GM18519 (cell line): ENCODE data around the gene SLC44A3.
"Not testable (repeated sequence)": the region's sequence is repeated elsewhere in the genome, so short reads cannot be mapped to it uniquely, and the experiment has no call there.

ENCODE experiments used
- ATAC-seq: cut with Tn5 transposase; IDR thresholded peaks from one replicate; pipeline ENCODE4 v1.9.1; 2021; ENCODE audit warnings: mild to moderate bottlenecking, moderate library complexity; ENCODE audit not compliant: unreplicated experiment, low FRiP score

SLC44A3 gene

DNA sequence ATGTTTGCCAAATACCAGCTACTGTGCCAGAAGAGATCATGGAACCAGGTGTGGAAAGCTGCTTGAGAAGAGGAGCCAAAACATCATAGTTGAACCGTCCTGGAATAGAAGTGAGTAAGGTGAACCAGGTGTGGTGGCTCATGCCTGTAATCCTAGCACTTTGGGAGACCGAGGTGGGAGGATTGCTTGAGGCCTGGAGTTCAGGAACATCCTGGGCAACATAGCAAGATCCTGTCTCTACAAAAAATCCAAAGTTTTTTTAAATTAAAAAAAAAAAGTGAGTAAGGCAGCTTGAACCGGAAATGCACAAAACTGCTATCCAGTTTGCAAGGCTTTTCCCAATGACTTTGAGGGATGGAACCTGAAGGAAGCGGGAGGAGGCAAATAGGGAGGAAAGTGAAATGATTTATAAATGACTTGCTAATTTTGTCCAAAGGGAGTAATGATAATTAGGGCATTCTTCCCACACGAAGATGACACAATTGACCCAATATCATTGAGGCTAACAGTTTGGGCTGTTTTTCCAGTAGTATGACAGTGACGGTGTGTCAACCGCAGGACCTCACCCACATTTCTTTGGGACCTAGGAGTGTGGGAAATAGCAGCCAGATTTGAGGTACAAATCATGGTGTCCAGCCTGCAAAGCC is 108.3 kb downstream of the SLC44A3 start:
- ATAC-seq, result no peak

DNA sequence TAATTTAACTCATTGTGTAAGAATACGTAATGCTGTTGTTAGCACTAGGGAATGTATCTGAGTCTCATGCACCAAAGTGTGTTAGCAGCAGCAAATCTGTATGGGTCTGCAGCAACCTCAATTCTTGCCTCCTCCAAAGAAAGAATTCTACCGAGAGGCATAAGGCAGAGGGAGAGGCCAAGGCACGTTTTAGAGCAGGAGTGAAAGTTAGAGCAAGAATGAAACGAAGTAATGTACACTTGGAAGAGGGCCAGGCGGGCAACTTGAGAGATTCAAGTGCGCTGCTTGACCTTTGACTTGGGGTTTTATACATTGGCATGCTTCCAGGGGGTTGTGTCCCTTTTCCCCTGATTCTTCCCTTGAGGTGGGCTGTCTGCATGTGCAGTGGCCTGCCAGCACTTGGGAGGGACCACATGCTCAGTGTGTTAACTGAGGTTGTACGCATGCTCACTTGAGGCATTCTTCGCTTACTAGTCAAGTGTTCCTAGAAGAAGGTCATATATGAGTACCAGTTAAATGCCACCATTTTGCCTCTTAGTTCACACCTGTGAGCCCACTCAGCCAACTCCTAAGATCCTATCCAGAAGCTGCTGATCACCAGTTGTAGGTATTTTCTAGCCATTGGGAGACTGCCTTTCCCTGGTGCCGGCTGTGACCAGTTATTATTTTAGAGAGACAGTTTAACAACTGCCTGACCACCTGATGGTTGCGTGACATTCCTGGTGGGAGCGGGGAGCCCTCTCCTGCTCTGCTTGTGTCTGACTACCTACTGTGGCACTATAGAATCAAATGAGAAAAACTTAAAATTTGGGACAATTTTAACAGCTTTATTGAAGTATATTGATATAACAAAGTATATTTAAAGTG is 109.4 kb downstream of the SLC44A3 start:
- ATAC-seq, result no peak

DNA sequence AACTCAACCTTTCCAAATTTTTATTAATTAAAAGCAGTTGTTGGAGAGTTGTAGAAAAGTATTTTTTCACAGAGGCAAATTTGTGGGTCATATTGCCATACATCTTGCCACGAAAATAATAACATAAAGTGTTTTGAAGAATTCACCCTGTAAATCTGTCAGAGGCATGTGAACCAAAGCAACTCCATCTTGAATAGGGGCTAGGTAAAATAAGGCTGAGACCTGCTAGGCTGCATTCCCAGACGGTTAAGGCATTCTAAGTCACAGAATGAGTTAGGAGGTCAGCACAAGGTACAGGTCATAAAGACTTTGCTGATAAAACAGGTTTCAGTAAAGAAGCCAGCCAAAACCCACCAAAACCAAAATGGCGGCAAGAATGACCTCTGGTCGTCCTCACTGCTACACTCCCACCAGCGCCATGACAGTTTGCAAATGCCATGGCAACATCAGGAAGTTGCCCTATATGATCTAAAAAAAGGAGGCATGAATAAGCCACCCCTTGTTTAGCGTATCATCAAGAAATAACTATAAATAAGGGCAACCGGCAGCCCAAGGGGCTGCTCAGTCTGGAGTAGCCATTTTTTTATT is 111.2 kb downstream of the SLC44A3 start:
- no peak for ATAC-seq

DNA sequence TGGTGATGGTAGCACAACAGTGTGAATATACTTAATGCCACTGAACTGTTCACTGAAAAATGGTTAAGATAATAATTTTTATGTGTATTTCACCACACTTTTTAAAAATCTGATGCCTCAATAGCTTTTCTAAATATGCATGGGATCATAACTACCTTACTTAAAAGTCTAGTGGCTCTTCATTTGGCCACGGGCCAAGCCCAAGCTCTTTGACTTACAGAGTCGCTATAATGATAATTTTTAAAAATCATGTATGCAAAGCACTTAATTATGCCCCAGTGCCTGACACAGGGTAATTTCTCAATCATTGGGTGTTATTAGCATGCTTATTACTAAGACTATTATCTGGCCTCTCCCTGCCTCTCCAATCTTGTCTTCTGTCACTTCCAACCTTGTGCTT is 114.4 kb downstream of the SLC44A3 start:
- no peak for ATAC-seq

DNA sequence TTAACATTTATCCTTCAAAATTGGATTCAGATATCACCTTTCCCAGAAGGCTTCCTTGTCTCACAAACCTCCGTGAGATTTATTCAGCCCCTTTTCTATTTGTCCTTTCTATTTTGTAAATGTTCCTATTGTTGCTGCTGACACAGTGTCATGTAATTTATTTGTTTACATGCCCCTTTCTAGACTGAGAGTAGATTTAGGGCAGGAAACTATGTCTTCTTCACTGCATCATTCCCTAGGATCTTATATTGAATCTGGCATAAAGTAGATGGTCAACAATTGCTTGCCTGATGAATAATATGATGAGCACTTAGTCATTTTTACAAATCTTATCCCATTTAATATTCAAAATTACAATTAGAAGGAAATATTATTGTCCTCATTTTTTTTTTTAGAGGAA is 114.9 kb downstream of the SLC44A3 start:
- ATAC-seq, result no peak

DNA sequence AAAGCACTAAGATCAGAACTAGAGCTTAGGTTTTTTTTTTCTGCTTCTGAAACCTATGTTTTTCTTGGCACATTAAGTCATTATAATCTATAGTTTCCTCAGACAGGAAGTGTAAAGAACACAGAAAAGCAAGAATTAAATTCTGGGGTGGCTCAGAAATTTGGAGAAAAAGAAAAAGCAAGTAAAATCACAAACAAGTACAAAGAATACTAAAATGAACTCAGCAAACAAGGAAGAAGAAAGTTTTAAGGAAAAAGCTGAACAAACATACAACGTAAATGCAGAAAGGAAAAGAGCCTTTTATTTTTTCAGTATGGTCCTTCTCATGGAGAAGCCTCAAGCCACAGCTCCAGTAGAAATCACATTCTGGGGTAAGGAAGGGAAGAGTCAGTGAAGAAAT is 115.3 kb downstream of the SLC44A3 start:
- no peak for ATAC-seq

DNA sequence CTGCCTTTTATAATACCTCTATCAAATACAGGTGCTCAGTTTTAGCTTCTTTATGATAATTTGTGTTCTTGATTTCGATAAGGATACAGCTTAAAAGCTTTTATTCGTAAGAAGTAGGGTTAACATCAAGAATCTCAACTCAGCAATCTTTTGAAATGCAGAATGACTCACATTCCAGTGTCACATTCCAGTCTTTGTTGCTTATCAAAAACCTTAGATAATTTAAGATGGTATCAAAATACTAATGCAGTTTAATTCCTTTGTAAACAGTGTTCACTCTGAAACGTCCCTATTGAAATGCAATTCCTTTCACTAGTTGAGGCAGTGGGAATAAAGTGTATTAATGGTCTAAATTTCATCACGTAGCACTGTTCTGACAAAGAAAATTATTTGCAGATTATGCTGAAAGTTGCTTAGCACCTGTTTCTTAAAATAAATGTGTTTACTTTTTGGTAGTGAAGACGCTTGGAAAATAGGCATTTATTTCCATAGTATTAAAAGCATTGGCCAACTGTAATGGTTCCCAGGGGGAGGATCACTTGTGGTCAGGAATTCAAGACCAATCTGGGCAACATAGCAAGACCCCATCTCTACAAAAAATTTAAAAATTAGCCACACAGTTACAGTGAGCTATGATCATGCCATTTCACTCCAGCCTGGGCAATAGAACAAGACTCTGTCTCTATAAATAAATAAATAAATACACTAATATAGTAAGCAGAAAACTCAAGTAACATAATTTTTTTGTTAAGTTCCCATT is 116.9 kb downstream of the SLC44A3 start:
- no peak for ATAC-seq

DNA sequence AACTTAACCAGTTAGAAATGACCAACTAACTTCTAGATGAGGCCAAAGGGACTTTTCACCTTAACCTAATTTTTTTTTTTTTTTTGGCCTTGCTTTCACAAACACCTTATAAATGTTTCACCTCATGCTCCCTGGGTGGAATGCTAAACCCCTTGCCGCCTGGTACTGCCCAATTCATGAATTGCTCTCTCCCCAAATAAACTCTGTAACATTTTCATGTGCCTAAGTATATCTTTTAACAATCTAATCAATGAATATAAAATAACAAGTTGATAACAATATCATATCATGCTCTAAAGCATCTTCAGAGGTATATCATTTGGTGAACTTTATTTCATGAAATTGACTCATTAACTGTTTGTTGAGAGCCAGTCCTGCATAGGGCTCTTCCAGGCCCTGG is 117.7 kb downstream of the SLC44A3 start:
- ATAC-seq, result no peak

DNA sequence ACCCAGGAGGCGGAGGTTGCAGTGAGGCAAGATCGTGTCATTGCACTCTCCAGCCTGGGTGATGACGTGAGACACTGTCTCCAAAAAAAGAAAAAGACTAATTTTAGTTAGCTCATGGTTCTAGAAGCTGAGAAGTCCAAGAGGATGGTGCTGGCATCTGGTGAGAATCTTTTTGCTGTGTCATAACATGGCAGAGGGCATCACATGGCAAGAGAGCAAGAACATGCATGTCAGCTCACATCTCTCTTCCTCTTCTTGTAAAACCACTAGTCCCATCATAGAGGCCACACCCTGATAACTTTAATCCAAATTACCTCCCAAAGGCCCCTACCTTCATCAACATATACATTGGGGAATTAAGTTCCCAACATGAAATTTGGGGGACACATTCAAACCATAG is 120.6 kb downstream of the SLC44A3 start:
- no peak for ATAC-seq

DNA sequence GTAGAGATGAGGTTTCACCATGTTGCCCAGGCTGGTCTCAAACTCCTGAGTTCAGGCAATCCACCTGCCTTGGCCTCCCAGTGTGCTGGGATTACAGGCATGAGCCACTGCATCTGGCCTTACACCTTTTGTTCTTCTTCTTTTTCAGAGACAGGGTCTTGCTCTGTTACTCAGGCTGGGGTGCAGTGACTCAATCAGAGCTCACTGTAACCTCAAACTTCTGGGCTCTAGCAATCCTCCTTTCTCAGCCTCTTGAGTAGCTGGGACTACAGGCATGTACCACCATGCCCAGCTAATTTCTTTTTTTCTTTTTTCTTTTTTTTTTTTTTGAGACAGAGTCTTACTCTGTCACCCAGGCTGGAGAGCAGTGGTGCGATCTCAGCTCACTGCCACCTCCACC is 121.3 kb downstream of the SLC44A3 start:
- not testable (repeated sequence) for ATAC-seq

DNA sequence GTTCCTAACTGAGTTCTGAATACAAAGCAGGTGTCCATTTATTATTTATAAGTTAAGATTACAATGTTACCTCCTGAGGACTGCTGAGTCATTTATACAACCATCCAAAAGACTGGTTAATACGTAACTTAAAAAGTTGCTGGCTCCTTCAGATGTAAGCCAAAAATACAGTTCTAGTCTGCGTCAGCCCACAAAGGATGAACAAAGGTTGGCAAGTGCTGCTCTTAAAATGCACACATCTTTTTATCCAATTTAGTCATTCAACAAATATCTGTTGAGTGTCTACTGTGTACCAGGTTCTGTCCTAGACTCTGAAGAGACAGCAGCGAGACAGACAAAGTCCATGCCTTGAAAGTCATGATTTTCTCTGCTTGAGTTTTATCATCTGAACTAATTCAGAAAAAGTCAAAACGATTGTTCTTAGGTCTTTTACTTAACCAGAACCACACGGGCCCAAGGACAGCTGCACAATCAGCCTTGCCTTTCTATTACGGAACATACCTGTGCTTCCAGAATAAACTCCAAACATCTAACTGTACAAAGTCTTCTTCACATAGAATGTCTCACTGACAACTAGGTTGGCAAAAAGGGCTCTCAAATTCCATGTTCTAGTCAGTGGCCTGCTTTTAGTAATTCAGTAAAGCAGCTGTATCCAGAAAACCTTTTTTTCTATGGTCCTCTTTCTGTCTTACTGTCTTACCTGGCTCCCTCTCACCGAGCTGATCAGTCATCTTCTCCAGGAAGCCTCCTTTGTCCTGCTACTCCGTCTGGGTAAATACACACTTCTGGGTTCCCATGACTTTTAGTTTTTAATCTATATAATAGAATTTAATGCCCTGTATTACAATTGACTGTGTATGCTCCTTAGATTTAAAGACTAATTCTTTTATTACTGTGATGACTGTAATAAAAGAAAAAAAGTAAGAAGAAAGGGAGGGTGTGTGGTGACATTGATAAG is 122.3 kb downstream of the SLC44A3 start:
- no peak for ATAC-seq
